Activated T-helper 2 cell treated with anti-CD3 and anti-CD28 coated beads, Interferon-gamma antibody, Interleukin-2, Interleukin-4, amounts not matched to agents 10 μg/mL and 5 μg/mL and 100 μg/mL, durations not matched to agents 14 hours and 24 hours and 36 hours (primary cell): ENCODE data around the gene IPP. TPM values are rescaled to one million over a fixed set of nuclear protein-coding genes. Genes with fewer than 3 reads are reported as not detected.
A peak's percentile ranks its signal among the peaks of the same experiment; 100 is the strongest.
"Not testable (repeated sequence)": the region's sequence is repeated elsewhere in the genome, so short reads cannot be mapped to it uniquely, and the experiment has no call there.

Experiments
- DNase-seq: peaks from one replicate; pipeline ENCODE4 v3.0.0; 2021; ENCODE audit warnings: low spot score
- H3K27ac Mint-ChIP-seq: one replicate; pipeline ENCODE4 v1.8.0; 2021; ENCODE audit warnings: mixed read lengths
- H3K27me3 Mint-ChIP-seq: one replicate; pipeline ENCODE4 v1.8.0; 2021; ENCODE audit warnings: low read depth, mixed read lengths
- H3K36me3 Mint-ChIP-seq: one replicate; pipeline ENCODE4 v1.8.0; 2021; ENCODE audit warnings: low read depth, mixed read lengths
- H3K4me1 Mint-ChIP-seq: one replicate; pipeline ENCODE4 v1.8.0; 2021; ENCODE audit warnings: low read depth, mixed read lengths
- H3K4me3 Mint-ChIP-seq: one replicate; pipeline ENCODE4 v1.8.0; 2021; ENCODE audit warnings: low read depth, mild to moderate bottlenecking, moderate library complexity, mixed read lengths
- H3K9me3 Mint-ChIP-seq: one replicate; pipeline ENCODE4 v1.8.0; 2021; ENCODE audit warnings: mixed read lengths
- intact Hi-C: fragments of 100-400 bp; cut with micrococcal nuclease; formaldehyde crosslinking; loops from one replicate; pipeline ENCODE4 v1.15.1; 2023
- total RNA-seq: library from RNA; stranded (reverse); gene quantifications from 2 replicates; pipeline ENCODE4 v1.2.3, GENCODE V29; 2022

IPP gene
- total RNA-seq, 1 donor from 2014 or later, result 14.7 TPM

DNA sequence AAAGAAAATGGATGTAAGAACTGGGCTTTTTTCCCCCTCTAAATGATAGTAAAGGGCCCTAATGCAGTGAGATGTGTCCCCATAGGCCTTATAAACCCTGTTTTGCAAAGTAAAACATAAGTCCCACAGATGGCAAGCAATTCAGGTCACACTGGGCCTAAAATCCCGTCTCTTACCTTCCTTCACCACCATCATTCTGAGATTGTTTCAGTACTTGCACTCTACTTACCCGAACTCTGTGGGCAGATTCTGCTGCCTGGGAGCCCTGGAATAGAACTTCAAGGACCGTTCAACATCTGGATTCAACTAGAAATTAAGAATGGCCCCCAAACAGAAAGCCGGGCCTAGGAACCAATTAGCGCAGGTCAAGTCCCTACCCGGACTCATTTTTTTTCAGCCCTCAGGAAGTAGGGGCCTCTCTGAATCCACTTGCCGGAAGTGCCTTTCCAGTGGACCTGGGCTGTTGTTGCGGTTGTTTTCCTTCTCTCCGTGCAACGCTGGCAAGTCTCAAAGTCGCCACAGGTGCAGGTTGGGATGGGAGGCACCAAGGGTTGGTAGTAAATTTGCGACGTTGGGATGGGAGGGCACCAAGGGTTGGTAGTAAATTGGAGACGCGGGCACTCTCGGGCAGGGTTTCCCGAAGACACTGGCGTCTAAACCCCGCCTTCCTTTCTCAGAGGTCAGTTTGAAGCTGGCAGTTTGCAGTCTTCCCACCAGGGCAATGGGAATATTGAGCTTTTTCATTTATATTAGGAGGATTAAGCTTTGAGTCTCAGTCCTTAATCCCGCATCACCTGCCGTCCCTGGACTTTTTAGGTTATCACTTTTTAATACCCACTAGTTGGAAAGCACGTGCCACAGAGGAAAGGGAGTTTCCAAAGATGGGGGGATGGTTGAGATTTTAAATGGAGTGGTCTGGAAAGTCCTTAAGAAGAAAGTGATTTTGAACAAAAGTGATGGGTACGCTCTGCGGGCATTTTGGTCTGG is 62.4 kb downstream of the IPP start, which contains the start of gene TMEM69:
Gene TMEM69 (plus strand): TSS at position 428 of the 987 bp plus-strand sequence. CDS start 2,888 bp downstream, outside the sequence.
- H3K36me3 Mint-ChIP-seq, result peaks cover 37% of the 10 kb centered on the region
- intact Hi-C loops, result loop anchor here (1.0 to 10.0 kb wide), 7 partner anchors 33 to 883 kb away; partner anchors contain the start of genes BTBD19, DYNLT4, HECTD3 and IPP
- no peaks in the 10 kb centered on the region for H3K27me3 Mint-ChIP-seq
- peaks cover 21% of the 10 kb centered on the region for H3K4me1 Mint-ChIP-seq
- peak within 1 kb of the TSS; percentile 100 for H3K27ac Mint-ChIP-seq
- H3K4me3 Mint-ChIP-seq, result peak within 1 kb of the TSS; percentile 98
- no peaks in the 10 kb centered on the region for H3K9me3 Mint-ChIP-seq
- peak; percentile 80 for DNase-seq

- no peaks in the 10 kb centered on the region for H3K27me3 Mint-ChIP-seq
Observed at GRCh38 chr1:45687014-45687753, 63.3 kb downstream of the IPP start.

GRCh38 chr1:45686288-45687013 is 64.0 kb downstream of the IPP start, which contains the start of gene GPBP1L1:
Gene GPBP1L1, minus strand, starts transcription at chr1:45686533. Its CDS starts 27,446 bp downstream, at chr1:45659087.
- intact Hi-C loops, result loop anchor here (1.0 to 10.0 kb wide), 7 partner anchors 32 to 882 kb away; partner anchors contain the start of genes BTBD19, DYNLT4, HECTD3 and IPP
- H3K4me1 Mint-ChIP-seq, result peaks cover 21% of the 10 kb centered on the region
- H3K36me3 Mint-ChIP-seq, result peaks cover 27% of the 10 kb centered on the region
- no peaks in the 10 kb centered on the region for H3K27me3 Mint-ChIP-seq
- H3K27ac Mint-ChIP-seq, result peak within 1 kb of the TSS; percentile 100
- peak; percentile 96 for DNase-seq
- H3K4me3 Mint-ChIP-seq, result peak within 1 kb of the TSS; percentile 98
- H3K9me3 Mint-ChIP-seq, result no peaks in the 10 kb centered on the region

More at GRCh38 chr1:45687014-45687753, 63.3 kb downstream of the IPP start:
- Mint-ChIP-seq H3K4me3 (peak overlapping the region; percentile 98), H3K27ac (peak overlapping the region; percentile 100), H3K36me3 (peaks cover 30% of the 10 kb centered on the region), H3K4me1 (peaks cover 21% of the 10 kb centered on the region), H3K9me3 (no peaks in the 10 kb centered on the region)
- peak; percentile 98 for DNase-seq
- intact Hi-C loops, result loop anchor here (1.0 to 10.0 kb wide), 6 partner anchors 32 to 882 kb away; partner anchors contain the start of genes BTBD19, DYNLT4, HECTD3 and IPP

DNA sequence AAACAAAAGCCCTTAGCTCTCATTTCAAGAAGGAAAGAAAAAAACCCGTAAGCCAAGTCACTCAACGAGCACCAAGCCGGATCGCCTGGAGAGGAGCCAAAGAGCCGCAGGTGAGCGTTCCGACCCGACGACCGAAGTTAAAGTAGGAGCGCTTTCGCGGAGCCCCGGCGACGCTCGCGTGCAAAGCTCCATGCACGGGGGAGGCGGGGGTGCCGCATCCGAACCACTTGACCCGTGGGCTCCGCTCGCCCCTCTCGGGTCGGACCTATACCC is 64.5 kb downstream of the IPP start:
- Mint-ChIP-seq H3K4me1 (peaks cover 25% of the 10 kb centered on the region), H3K9me3 (no peaks in the 10 kb centered on the region), H3K27me3 (no peaks in the 10 kb centered on the region), H3K27ac (peak overlapping the region; percentile 100), H3K4me3 (peak overlapping the region; percentile 98), H3K36me3 (peaks cover 25% of the 10 kb centered on the region)
- intact Hi-C loops, result loop anchor here (1.0 to 10.0 kb wide), 5 partner anchors 31 to 881 kb away; partner anchors contain the start of genes BTBD19, DYNLT4, HECTD3 and MAST2
- no peak for DNase-seq

DNA sequence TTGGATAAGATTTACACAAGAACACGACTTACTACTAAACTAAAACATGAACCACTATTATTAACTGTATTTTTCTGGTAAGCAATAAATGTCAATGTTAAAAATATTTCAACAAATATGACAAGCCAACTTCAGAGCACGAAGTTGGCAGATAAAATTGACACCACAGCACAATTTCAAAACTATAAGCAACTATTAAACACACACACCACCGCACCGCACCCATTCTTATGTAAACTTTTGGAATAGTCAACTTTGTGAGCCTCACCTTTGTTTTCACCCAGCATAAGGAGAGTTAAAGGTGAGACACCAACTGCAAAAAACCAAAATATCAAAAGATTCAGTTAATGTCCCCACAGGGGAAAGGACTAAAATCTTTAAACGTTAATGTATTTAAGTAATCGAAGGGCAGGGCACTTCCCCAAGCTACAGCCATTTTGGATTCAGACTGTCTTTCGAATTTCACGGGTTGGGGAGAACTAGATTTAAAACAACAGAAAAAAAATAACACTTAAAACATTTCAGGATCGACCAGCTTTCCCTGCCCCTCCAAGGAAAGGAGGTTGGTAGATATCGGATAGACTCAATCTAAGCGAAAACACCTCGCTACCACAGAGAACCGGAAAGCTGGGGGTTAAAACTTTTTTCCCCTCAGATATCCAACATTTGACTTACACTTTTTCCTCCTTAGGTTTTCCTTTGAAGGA is 65.0 kb downstream of the IPP start:
- intact Hi-C loops, result loop anchor here (1.0 to 10.0 kb wide), 5 partner anchors 31 to 881 kb away; partner anchors contain the start of genes BTBD19, DYNLT4, HECTD3 and MAST2
- no peaks in the 10 kb centered on the region for H3K27me3 Mint-ChIP-seq
- DNase-seq, result no peak
- peak overlapping the region; percentile 100 for H3K27ac Mint-ChIP-seq
- peaks cover 22% of the 10 kb centered on the region for H3K36me3 Mint-ChIP-seq
- H3K4me1 Mint-ChIP-seq, result peaks cover 27% of the 10 kb centered on the region
- no peaks in the 10 kb centered on the region for H3K9me3 Mint-ChIP-seq
- peak overlapping the region; percentile 98 for H3K4me3 Mint-ChIP-seq

DNA sequence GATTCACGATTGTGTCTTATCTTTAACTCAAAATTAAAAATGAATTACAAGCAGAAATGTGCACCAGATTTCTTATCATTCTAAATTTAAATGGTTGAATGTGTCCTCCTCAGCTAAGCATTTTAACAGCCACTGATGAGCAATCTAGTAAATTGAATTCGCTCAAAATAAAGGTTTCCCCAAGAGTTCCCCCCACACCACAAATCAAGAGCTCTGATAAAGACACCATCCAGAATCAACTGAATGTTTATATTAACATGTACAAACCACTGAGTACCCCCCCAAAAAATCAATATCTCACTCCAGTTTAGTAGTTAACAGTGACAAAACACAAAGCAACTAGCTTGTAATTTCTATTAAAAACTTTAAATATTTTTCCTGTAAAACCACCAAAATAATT is 66.1 kb downstream of the IPP start:
- H3K4me1 Mint-ChIP-seq, result peaks cover 27% of the 10 kb centered on the region
- H3K27ac Mint-ChIP-seq, result peak overlapping the region; percentile 8

GRCh38 chr1:45682942-45683341 is 67.5 kb downstream of the IPP start:
- Mint-ChIP-seq H3K4me3 (no peak overlapping the region), H3K27me3 (no peaks in the 10 kb centered on the region), H3K36me3 (peaks cover 9% of the 10 kb centered on the region), H3K27ac (no peak overlapping the region), H3K4me1 (peaks cover 36% of the 10 kb centered on the region), H3K9me3 (no peaks in the 10 kb centered on the region)
- intact Hi-C loops, result loop anchor here (10.0 kb wide), 1 partner anchor 878 kb away; the partner anchor contains the start of genes BTBD19, DYNLT4 and PLK3
- DNase-seq, result no peak

More for the DNA sequence above, 66.1 kb downstream of the IPP start:
- H3K36me3 Mint-ChIP-seq, result peaks cover 13% of the 10 kb centered on the region
- H3K4me3 Mint-ChIP-seq, result peak overlapping the region; percentile 98
- no peaks in the 10 kb centered on the region for H3K27me3 Mint-ChIP-seq
- DNase-seq, result no peak
- H3K9me3 Mint-ChIP-seq, result no peaks in the 10 kb centered on the region
- intact Hi-C loops, result loop anchor here (10.0 kb wide), 1 partner anchor 880 kb away; the partner anchor contains the start of genes BTBD19, DYNLT4 and PLK3

DNA sequence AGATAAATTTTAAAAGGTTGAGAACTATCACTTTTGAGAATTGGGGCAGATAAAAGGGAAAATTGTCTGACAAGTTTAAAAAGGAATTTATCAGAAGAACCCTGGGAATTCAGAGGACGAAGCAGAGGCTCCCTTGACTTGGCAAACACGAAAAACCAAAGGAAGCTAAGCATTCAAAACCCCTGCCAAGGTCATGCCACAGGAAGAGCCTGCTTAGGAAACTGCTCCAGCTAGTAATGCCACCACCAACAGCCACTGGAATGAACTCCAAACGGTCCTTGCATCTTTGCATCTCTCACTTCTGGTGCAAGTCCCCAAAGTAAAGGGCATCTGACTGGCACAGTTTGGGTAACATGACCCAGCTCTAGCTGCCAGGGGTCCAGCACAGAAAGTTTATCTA is 71.3 kb downstream of the IPP start:
- H3K27ac Mint-ChIP-seq, result no peak overlapping the region
- DNase-seq, result no peak
- no peak overlapping the region for H3K4me3 Mint-ChIP-seq
- peaks cover 24% of the 10 kb centered on the region for H3K4me1 Mint-ChIP-seq
- intact Hi-C loops, result no loop called here
- H3K9me3 Mint-ChIP-seq, result no peaks in the 10 kb centered on the region
- no peaks in the 10 kb centered on the region for H3K27me3 Mint-ChIP-seq
- peaks cover 9% of the 10 kb centered on the region for H3K36me3 Mint-ChIP-seq

- Mint-ChIP-seq H3K9me3 (no peaks in the 10 kb centered on the region), H3K4me1 (peaks cover 24% of the 10 kb centered on the region), H3K36me3 (peaks cover 9% of the 10 kb centered on the region), H3K27me3 (no peaks in the 10 kb centered on the region), H3K27ac (no peak overlapping the region), H3K4me3 (no peak overlapping the region)
- intact Hi-C loops, result no loop called here
- DNase-seq, result no peak
Observed at GRCh38 chr1:45678489-45678888, 72.0 kb downstream of the IPP start.

DNA sequence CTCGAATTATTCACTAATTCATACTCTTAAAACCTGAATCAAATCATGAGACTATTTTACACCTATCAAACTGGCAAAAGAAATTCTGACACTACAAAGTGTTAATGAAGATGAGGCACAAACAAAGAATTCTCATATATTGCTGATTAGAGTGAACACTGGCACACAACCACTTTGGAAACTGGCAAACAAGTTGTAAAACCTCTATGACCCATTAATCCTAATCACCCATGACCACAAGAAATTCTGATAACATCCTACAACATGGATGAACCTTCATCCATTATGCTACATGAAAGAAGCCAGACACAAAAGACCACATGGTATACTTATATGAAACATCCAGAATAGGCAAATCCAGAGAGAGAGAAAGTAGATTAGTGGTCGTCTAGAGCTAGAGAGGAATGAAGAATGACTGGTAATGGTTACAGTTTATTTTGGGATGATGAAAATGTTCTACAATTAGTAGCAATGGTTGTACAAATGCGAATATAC is 72.7 kb downstream of the IPP start:
- Mint-ChIP-seq H3K4me3 (no peak overlapping the region), H3K9me3 (no peaks in the 10 kb centered on the region), H3K36me3 (peaks cover 15% of the 10 kb centered on the region), H3K27ac (no peak overlapping the region), H3K27me3 (no peaks in the 10 kb centered on the region), H3K4me1 (peaks cover 25% of the 10 kb centered on the region)
- intact Hi-C loops, result no loop called here
- DNase-seq, result no peak

DNA sequence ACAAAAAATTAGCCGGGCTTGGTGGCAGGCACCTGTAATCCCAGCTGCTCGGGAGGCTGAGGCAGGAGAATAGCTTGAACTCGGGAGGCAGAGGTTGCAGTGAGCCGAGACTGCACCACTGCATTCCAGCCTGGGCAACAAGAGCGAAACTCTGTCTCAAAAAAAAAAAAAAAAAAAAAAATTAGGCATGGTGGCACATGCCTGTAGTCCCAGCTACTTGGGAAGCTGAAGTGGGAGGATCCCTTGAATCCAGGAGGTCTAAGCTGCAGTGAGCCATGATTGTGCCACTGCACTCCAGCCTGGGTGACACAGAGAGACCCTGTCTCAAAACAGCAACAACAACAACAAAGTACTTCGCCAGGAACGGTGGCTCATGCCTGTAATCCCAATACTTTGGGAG is 73.9 kb downstream of the IPP start:
- H3K4me3 Mint-ChIP-seq, H3K27ac Mint-ChIP-seq, H3K27me3 Mint-ChIP-seq, intact Hi-C loops, DNase-seq, H3K9me3 Mint-ChIP-seq: not testable (repeated sequence)
- Mint-ChIP-seq H3K4me1 (peaks cover 29% of the 10 kb centered on the region), H3K36me3 (peaks cover 20% of the 10 kb centered on the region)
